HFF-Myc (cell line): Measurements from ENCODE around the gene DLGAP1.
"Not testable (repeated sequence)": the region's sequence is repeated elsewhere in the genome, so short reads cannot be mapped to it uniquely, and the experiment has no call there.

Source experiments
- DNase-seq: peaks from one replicate; pipeline ENCODE4 v3.0.0-alpha.2; 2011; ENCODE audit warnings: low read depth; ENCODE audit errors: extremely low read depth
- H3K4me3 ChIP-seq: replicated peaks from 2 replicates; pipeline ENCODE4 v1.5.1; 2011; ENCODE audit warnings: low read depth, mild to moderate bottlenecking, control low read depth, low read length
- CTCF ChIP-seq: IDR thresholded peaks from 2 replicates; pipeline ENCODE4 v1.5.1; 2012; ENCODE audit warnings: mild to moderate bottlenecking, low read depth, low read length, control low read depth; ENCODE audit errors: missing control alignments

The DLGAP1 gene

GRCh38 chr18:3585656-3586509, 869.2 kb downstream of the DLGAP1 start:
- no peak for DNase-seq
- peak; percentile 82 for TF ChIP-seq CTCF
- no peak overlapping the region for H3K4me3 ChIP-seq

GRCh38 chr18:3584897-3585460, 870.1 kb downstream of the DLGAP1 start:
- no peak overlapping the region for H3K4me3 ChIP-seq
- no peak for DNase-seq

GRCh38 chr18:3584266-3584861, 870.7 kb downstream of the DLGAP1 start:
- no peak for TF ChIP-seq CTCF
- no peak for DNase-seq
- no peak overlapping the region for H3K4me3 ChIP-seq

More at GRCh38 chr18:3584897-3585460, 870.1 kb downstream of the DLGAP1 start:
- TF ChIP-seq CTCF, result no peak

GRCh38 chr18:3583873-3584247, 871.2 kb downstream of the DLGAP1 start:
- H3K4me3 ChIP-seq, result no peak overlapping the region
- no peak for TF ChIP-seq CTCF
- DNase-seq, result no peak

GRCh38 chr18:3583106-3583872, 871.8 kb downstream of the DLGAP1 start:
- not testable (repeated sequence) for H3K4me3 ChIP-seq, DNase-seq

GRCh38 chr18:3581890-3582289, 873.2 kb downstream of the DLGAP1 start:
- TF ChIP-seq CTCF, result no peak
- H3K4me3 ChIP-seq, result no peak overlapping the region
- no peak for DNase-seq

GRCh38 chr18:3580523-3581025, 874.5 kb downstream of the DLGAP1 start:
- not testable (repeated sequence) for H3K4me3 ChIP-seq, DNase-seq
